Type B pancreatic cell (in vitro differentiated cells): ENCODE measurements around the gene DMD. TPM values are rescaled to one million over a fixed set of nuclear protein-coding genes. Genes with fewer than 3 reads are reported as not detected.

Experiments
- DNase-seq: peaks from one replicate; pipeline ENCODE4 v3.0.0; 2021; ENCODE audit warnings: mixed read lengths; ENCODE audit not compliant: unreplicated experiment; ENCODE audit errors: extremely low spot score
- H3K27ac Mint-ChIP-seq: 2 replicates; pipeline ENCODE4 v1.8.0; 2021; ENCODE audit warnings: mild to moderate bottlenecking, mixed read lengths
- H3K27me3 Mint-ChIP-seq: 2 replicates; pipeline ENCODE4 v1.8.0; 2021; ENCODE audit warnings: mixed read lengths
- H3K36me3 Mint-ChIP-seq: 2 replicates; pipeline ENCODE4 v1.8.0; 2021; ENCODE audit warnings: mixed read lengths
- H3K4me1 Mint-ChIP-seq: one replicate; pipeline ENCODE4 v1.8.0; 2021; ENCODE audit warnings: mixed read lengths; ENCODE audit not compliant: unreplicated experiment
- H3K4me3 Mint-ChIP-seq: 2 replicates; pipeline ENCODE4 v1.8.0; 2021; ENCODE audit warnings: mild to moderate bottlenecking, mixed read lengths
- H3K9me3 Mint-ChIP-seq: 2 replicates; pipeline ENCODE4 v1.8.0; 2021; ENCODE audit warnings: mixed read lengths
- CTCF ChIP-seq: fragments of 200-600 bp; sonication (generic); conservative IDR thresholded peaks from 2 replicates; pipeline ENCODE4 v1.5.0; 2021; ENCODE audit warnings: antibody characterized with exemption, mild to moderate bottlenecking
- total RNA-seq: library from RNA; stranded (reverse); gene quantifications from 2 replicates; pipeline ENCODE4 v1.2.1, GENCODE V29; 2021; ENCODE audit warnings: low replicate concordance

DMD gene
- total RNA-seq, 1 donor from 2014 or later = 57.1 TPM

GRCh38 chrX:31894152-31894551 is 1317.2 kb downstream of the DMD start:
- peaks cover 4% of the 10 kb centered on the region for H3K9me3 Mint-ChIP-seq
- no peak for DNase-seq
- H3K4me3 Mint-ChIP-seq = no peak overlapping the region
- no peak for TF ChIP-seq CTCF
- no peaks in the 10 kb centered on the region for H3K4me1 Mint-ChIP-seq
- no peaks in the 10 kb centered on the region for H3K27me3 Mint-ChIP-seq
- H3K27ac Mint-ChIP-seq = no peak overlapping the region
- H3K36me3 Mint-ChIP-seq = no peaks in the 10 kb centered on the region

- H3K4me3 Mint-ChIP-seq = no peak overlapping the region
- TF ChIP-seq CTCF = no peak
- no peak for DNase-seq
- H3K36me3 Mint-ChIP-seq = no peaks in the 10 kb centered on the region
- no peaks in the 10 kb centered on the region for H3K27me3 Mint-ChIP-seq
- no peaks in the 10 kb centered on the region for H3K4me1 Mint-ChIP-seq
- H3K9me3 Mint-ChIP-seq = peaks cover 4% of the 10 kb centered on the region
- no peak overlapping the region for H3K27ac Mint-ChIP-seq
Observed at GRCh38 chrX:31893525-31893924, 1317.8 kb downstream of the DMD start.

GRCh38 chrX:31889088-31889487 is 1322.3 kb downstream of the DMD start:
- no peaks in the 10 kb centered on the region for H3K4me1 Mint-ChIP-seq
- H3K36me3 Mint-ChIP-seq = no peaks in the 10 kb centered on the region
- H3K4me3 Mint-ChIP-seq = no peak overlapping the region

GRCh38 chrX:31884535-31884934 is 1326.8 kb downstream of the DMD start:
- no peaks in the 10 kb centered on the region for H3K36me3 Mint-ChIP-seq
- H3K9me3 Mint-ChIP-seq = no peaks in the 10 kb centered on the region
- no peak for DNase-seq
- no peak overlapping the region for H3K4me3 Mint-ChIP-seq
- no peak for TF ChIP-seq CTCF
- no peaks in the 10 kb centered on the region for H3K4me1 Mint-ChIP-seq
- no peaks in the 10 kb centered on the region for H3K27me3 Mint-ChIP-seq
- no peak overlapping the region for H3K27ac Mint-ChIP-seq

More at GRCh38 chrX:31889088-31889487, 1322.3 kb downstream of the DMD start:
- no peak for DNase-seq
- H3K27me3 Mint-ChIP-seq = no peaks in the 10 kb centered on the region
- no peak overlapping the region for H3K27ac Mint-ChIP-seq
- TF ChIP-seq CTCF = no peak
- peaks cover 4% of the 10 kb centered on the region for H3K9me3 Mint-ChIP-seq

GRCh38 chrX:31872007-31872406 is 1339.3 kb downstream of the DMD start:
- no peak for TF ChIP-seq CTCF
- H3K27ac Mint-ChIP-seq = no peak overlapping the region
- peaks cover 10% of the 10 kb centered on the region for H3K4me1 Mint-ChIP-seq
- DNase-seq = no peak
- H3K9me3 Mint-ChIP-seq = no peaks in the 10 kb centered on the region
- no peaks in the 10 kb centered on the region for H3K36me3 Mint-ChIP-seq
- no peak overlapping the region for H3K4me3 Mint-ChIP-seq
- no peaks in the 10 kb centered on the region for H3K27me3 Mint-ChIP-seq

- Mint-ChIP-seq H3K4me1 (peaks cover 10% of the 10 kb centered on the region), H3K27me3 (no peaks in the 10 kb centered on the region), H3K9me3 (no peaks in the 10 kb centered on the region), H3K36me3 (no peaks in the 10 kb centered on the region), H3K27ac (no peak overlapping the region), H3K4me3 (no peak overlapping the region)
- TF ChIP-seq CTCF = no peak
- no peak for DNase-seq
Observed at GRCh38 chrX:31870267-31870666, 1341.1 kb downstream of the DMD start.
